H1 (cell line): ENCODE results near the gene SIGLEC15. TPM values are rescaled to one million over a fixed set of nuclear protein-coding genes. Genes with fewer than 3 reads are reported as not detected.

Experiments used
- CTCF ChIA-PET: fragments of 300-600 bp; sonication (Branson Sonifier 250); formaldehyde crosslinking; loops from one replicate; lab custom pipeline; 2021; ENCODE audit not compliant: partially characterized antibody; lab: Charles Lee
- POLR2A ChIA-PET: fragments of 300-600 bp; sonication (Branson Sonifier 250); formaldehyde crosslinking; loops from one replicate; lab custom pipeline; 2021; ENCODE audit warnings: inconsistent platforms; ENCODE audit not compliant: partially characterized antibody; lab: Charles Lee
- DNase-seq, 2 experiments: peaks; one replicate each; pipeline versions ENCODE4 v3.0.0 to v3.0.0-alpha.2; 2010 to 2022; ENCODE audit warnings: low spot score in 2 of 2, low read depth in 1 of 2, mixed read lengths in 1 of 2
- FAIRE-seq: peaks from 2 replicates; lab custom pipeline; 2011; peaks lifted over from hg19 to GRCh38; lab: Jason Lieb, UNC
- H2AFZ ChIP-seq: 2 replicates; pipeline ENCODE4 v1.8.1; 2012; ENCODE audit warnings: low read length, inconsistent platforms
- H2AK5ac ChIP-seq: 2 replicates; pipeline ENCODE4 v1.6.1; 2013; ENCODE audit warnings: low read depth, low read length
- H2BK120ac ChIP-seq: replicated peaks from 2 replicates; pipeline ENCODE3; 2013; ENCODE audit warnings: low read depth, low read length, inconsistent platforms
- H2BK12ac ChIP-seq: 2 replicates; pipeline ENCODE4 v1.6.1; 2013; ENCODE audit warnings: low read depth, low read length
- H2BK15ac ChIP-seq: 2 replicates; pipeline ENCODE4 v1.6.1; 2013; ENCODE audit warnings: low read length
- H2BK20ac ChIP-seq: 2 replicates; pipeline ENCODE4 v1.6.1; 2013; ENCODE audit warnings: low read length
- H2BK5ac ChIP-seq: 2 replicates; pipeline ENCODE4 v1.6.1; 2013; ENCODE audit warnings: low read depth, low read length
- H3K14ac ChIP-seq: 2 replicates; pipeline ENCODE4 v1.6.1; 2013; ENCODE audit warnings: inconsistent platforms; ENCODE audit not compliant: insufficient read length
- H3K18ac ChIP-seq: 2 replicates; pipeline ENCODE4 v1.6.1; 2013; ENCODE audit warnings: low read length; ENCODE audit errors: extremely low read depth
- H3K23ac ChIP-seq: 2 replicates; pipeline ENCODE4 v1.6.1; 2013; ENCODE audit warnings: inconsistent platforms; ENCODE audit not compliant: insufficient read length
- H3K23me2 ChIP-seq: 2 replicates; pipeline ENCODE4 v1.6.1; 2013; ENCODE audit warnings: low read depth, low read length
- H3K27ac ChIP-seq: 2 replicates; pipeline ENCODE4 v1.6.1; 2011; ENCODE audit warnings: low read depth, low read length, inconsistent platforms
- H3K27me3 ChIP-seq, 4 experiments: replicated peaks in 1 of 4; 1 replicate in 1 of 4; 2 replicates in 3 of 4; pipeline versions ENCODE4 v1.6.1 to v1.8.1; 2011 to 2013; ENCODE audit warnings: low read length in 3 of 4, mild to moderate bottlenecking in 3 of 4, inconsistent platforms in 2 of 4, mixed read lengths in 2 of 4, moderate library complexity in 1 of 4; ENCODE audit not compliant: control insufficient read depth in 3 of 4, insufficient read depth in 3 of 4; ENCODE audit errors: extremely low read depth in 1 of 4
- H3K36me3 ChIP-seq, 4 experiments: 2 replicates each; pipeline versions ENCODE4 v1.6.1 to v1.8.1; 2011 to 2013; ENCODE audit warnings: mild to moderate bottlenecking in 4 of 4, low read length in 3 of 4, moderate library complexity in 2 of 4, control low read depth in 1 of 4, inconsistent platforms in 1 of 4; ENCODE audit not compliant: insufficient read depth in 4 of 4, control insufficient read depth in 2 of 4
- H3K4ac ChIP-seq: replicated peaks from 2 replicates; pipeline ENCODE3; 2013; ENCODE audit warnings: low read length, low read depth, mixed read lengths, inconsistent platforms; ENCODE audit not compliant: insufficient read length
- H3K4me1 ChIP-seq, 4 experiments: replicated peaks in 1 of 4; 1 replicate in 1 of 4; 2 replicates in 3 of 4; pipeline versions ENCODE4 v1.6.1 to v1.8.1; 2011 to 2013; ENCODE audit warnings: low read length in 3 of 4, inconsistent platforms in 2 of 4, mixed read lengths in 1 of 4; ENCODE audit not compliant: insufficient read depth in 4 of 4, control insufficient read depth in 3 of 4
- H3K4me2 ChIP-seq, 2 experiments: 2 replicates each; pipeline versions ENCODE4 v1.6.1 to v1.8.1; 2011 to 2013; ENCODE audit warnings: low read depth in 2 of 2, low read length in 2 of 2, control low read depth in 1 of 2, inconsistent platforms in 1 of 2, mild to moderate bottlenecking in 1 of 2; ENCODE audit not compliant: insufficient read depth in 1 of 2
- H3K4me3 ChIP-seq, 4 experiments: fragments of 200-600, 300-600 bp in 1 of 4; sonication (generic), shearing (Covaris generic), sonication (Bioruptor Twin) in 1 of 4; 2 replicates each; pipeline versions ENCODE4 v1.5.1 to v1.8.1; 2011 to 2016; ENCODE audit warnings: low read length in 4 of 4, low read depth in 3 of 4, control low read depth in 2 of 4, inconsistent platforms in 2 of 4, mild to moderate bottlenecking in 2 of 4, mixed read lengths in 1 of 4, moderate library complexity in 1 of 4; ENCODE audit not compliant: insufficient read depth in 2 of 4; ENCODE audit errors: extremely low read depth in 1 of 4
- H3K56ac ChIP-seq: replicated peaks from 2 replicates; pipeline ENCODE3; 2013; ENCODE audit warnings: low read depth, mild to moderate bottlenecking, mixed read lengths, low read length, inconsistent platforms; ENCODE audit not compliant: insufficient read length
- H3K79me1 ChIP-seq: 2 replicates; pipeline ENCODE4 v1.6.1; 2013; ENCODE audit warnings: low read depth, low read length, control low read depth
- H3K79me2 ChIP-seq, 2 experiments: 2 replicates each; pipeline versions ENCODE4 v1.6.1 to v1.8.1; 2012 to 2013; ENCODE audit warnings: low read length in 2 of 2, mild to moderate bottlenecking in 2 of 2, inconsistent platforms in 1 of 2; ENCODE audit not compliant: insufficient read depth in 2 of 2, control insufficient read depth in 1 of 2
- H3K9ac ChIP-seq, 4 experiments: replicated peaks in 1 of 4; 1 replicate in 1 of 4; 2 replicates in 3 of 4; pipeline versions ENCODE4 v1.6.1 to v1.8.1; 2011 to 2013; ENCODE audit warnings: low read depth in 3 of 4, low read length in 3 of 4, control low read depth in 2 of 4, mild to moderate bottlenecking in 2 of 4, moderate library complexity in 2 of 4, inconsistent platforms in 1 of 4; ENCODE audit errors: extremely low read depth in 1 of 4
- H3K9me3 ChIP-seq, 2 experiments: 2 replicates each; pipeline versions ENCODE4 v1.6.1 to v1.8.1; 2012 to 2013; ENCODE audit warnings: mild to moderate bottlenecking in 2 of 2, moderate library complexity in 2 of 2, control low read depth in 1 of 2, inconsistent platforms in 1 of 2, low read depth in 1 of 2, low read length in 1 of 2, mixed read lengths in 1 of 2; ENCODE audit not compliant: insufficient read depth in 2 of 2
- H4K20me1 ChIP-seq, 2 experiments: replicated peaks in 1 of 2; 2 replicates each; pipeline versions ENCODE3 to v1.8.1; 2011 to 2013; ENCODE audit warnings: inconsistent platforms in 2 of 2, low read length in 2 of 2, mild to moderate bottlenecking in 1 of 2; ENCODE audit not compliant: insufficient read depth in 2 of 2, control insufficient read depth in 1 of 2
- H4K5ac ChIP-seq: 2 replicates; pipeline ENCODE4 v1.6.1; 2013; ENCODE audit warnings: low read length, low read depth, mixed read lengths, inconsistent platforms; ENCODE audit not compliant: insufficient read length
- H4K8ac ChIP-seq: 2 replicates; pipeline ENCODE4 v1.8.0; 2013; ENCODE audit warnings: mild to moderate bottlenecking, moderate library complexity, low read length, inconsistent platforms; ENCODE audit not compliant: insufficient read depth; ENCODE audit errors: extremely low read depth
- H4K91ac ChIP-seq: replicated peaks from 2 replicates; pipeline ENCODE3; 2013; ENCODE audit warnings: low read length, mixed read lengths, inconsistent platforms; ENCODE audit not compliant: insufficient read length
- RBBP5 ChIP-seq: IDR thresholded peaks from 2 replicates; pipeline ENCODE4 v1.7.1; 2012; ENCODE audit warnings: low read depth, mild to moderate bottlenecking, inconsistent platforms, low read length, moderate library complexity, borderline replicate concordance
- YY1 ChIP-seq: IDR thresholded peaks from 2 replicates; pipeline ENCODE4 v1.6.1; 2011; ENCODE audit warnings: low read depth, mild to moderate bottlenecking, low read length
- ZNF274 ChIP-seq: IDR thresholded peaks from 2 replicates; pipeline ENCODE4 v1.7.0; 2012; ENCODE audit warnings: low read length, borderline replicate concordance; ENCODE audit errors: extremely low read depth
- WGBS, 2 experiments: shearing (Covaris generic) in 1 of 2; methylation state at CpG; one replicate each; pipeline versions ENCODE4 v1.1.6 to v1.1.7; 2013 to 2015; ENCODE audit warnings: low lambda C conversion rate in 2 of 2, mixed read lengths in 2 of 2, inconsistent platforms in 1 of 2, low coverage in 1 of 2, missing lambda C conversion rate in 1 of 2; ENCODE audit not compliant: insufficient replicate concordance in 2 of 2, insufficient coverage in 1 of 2, insufficient read length in 1 of 2; ENCODE audit errors: extremely low coverage in 1 of 2, missing lambda C conversion rate in 1 of 2; 5-methylcytosine and 5-hydroxymethylcytosine counted together
- polyA plus RNA-seq, 7 experiments: library from polyadenylated mRNA; depleted of rRNA in 3 of 7; stranded (reverse) in 5 of 7; unstranded in 2 of 7; fragments of >200 nt in 5 of 7; fragments of 200-250 nt in 2 of 7; gene quantifications; 1 replicate in 5 of 7; 2 replicates in 1 of 7; 4 replicates in 1 of 7; pipeline versions ENCODE4 v1.2.1 to v1.2.3, GENCODE V29; 2011 to 2013; ENCODE audit warnings: missing spikeins in 2 of 7, mixed read lengths in 2 of 7
- total RNA-seq: library from RNA; stranded (reverse); fragmentation: NEBNext Ultra II Directional; extraction: Animal tissue kit (Norgen Biotek cat#: 25700); gene quantifications from 2 replicates; pipeline ENCODE4 v1.2.1, GENCODE V29; 2021

The SIGLEC15 gene
- total and polyA plus RNA-seq, 2 of the 8 experiments (the other 6 are each of a cell fraction or from before 2014, with no cell fraction given): 0.20 to 0.37 TPM

- Histone ChIP-seq H2AFZ (no peak overlapping the region), H3K4me2 (no peak overlapping the region)
Measured at GRCh38 chr18:45829855-45830254, 4.4 kb downstream of the SIGLEC15 start.

More at GRCh38 chr18:45829855-45830254, 4.4 kb downstream of the SIGLEC15 start:
- Histone ChIP-seq H3K56ac (no peak overlapping the region), H3K27me3 (no peaks in the 10 kb centered on the region), H4K91ac (no peak overlapping the region), H4K20me1 (no peaks in the 10 kb centered on the region), H3K14ac (no peak overlapping the region), H3K4ac (no peak overlapping the region), H3K4me3 (no peak overlapping the region), H2BK12ac (0 out of 2 replicates have a peak overlapping the region, but pooled peaks have one; percentile 14), H3K18ac (no peak overlapping the region), H2BK5ac (no peak overlapping the region), H2BK20ac (no peak overlapping the region), H2BK15ac (no peak overlapping the region), H3K23me2 (no peaks in the 10 kb centered on the region; the same call in 1 of the 2 replicates), H3K27ac (no peak overlapping the region), H3K9me3 (no peaks in the 10 kb centered on the region), H3K79me1 (no peaks in the 10 kb centered on the region), H3K79me2 (no peaks in the 10 kb centered on the region), H2AK5ac (no peak overlapping the region), H3K9ac (no peak overlapping the region), H4K5ac (no peak overlapping the region), H3K4me1 (peaks cover 0 to 20% (median 6%) of the 10 kb centered on the region in 4 experiments; a peak in 6 of 7 replicates), H4K8ac (no peak overlapping the region), H3K36me3 (no peaks in the 10 kb centered on the region), H2BK120ac (no peak overlapping the region), H3K23ac (no peak overlapping the region)
- FAIRE-seq (no peak), DNase-seq (no peak)
- TF ChIP-seq YY1: no peak
- no peak for TF ChIP-seq RBBP5
- no peak for TF ChIP-seq ZNF274
- POLR2A ChIA-PET: no interaction called here
- CTCF ChIA-PET: interaction anchor here (0.6 to 2.8 kb wide), 12 partner anchors 9 to 459 kb away, joined by 3 to 17 read pairs (median 4); no protein-coding TSS in a partner anchor
- WGBS, 2 experiments: 86% methylated on average over 9 of the region's 9 CpGs; no CpG with 5 or more reads in 1 of the 2 experiments
